ENCODE measurements around the gene MACF1.

Gene MACF1

GRCh38 chr1:39434797-39435395 is 230.4 kb downstream of the MACF1 start:
- TF ChIP-seq, protein P1, sequence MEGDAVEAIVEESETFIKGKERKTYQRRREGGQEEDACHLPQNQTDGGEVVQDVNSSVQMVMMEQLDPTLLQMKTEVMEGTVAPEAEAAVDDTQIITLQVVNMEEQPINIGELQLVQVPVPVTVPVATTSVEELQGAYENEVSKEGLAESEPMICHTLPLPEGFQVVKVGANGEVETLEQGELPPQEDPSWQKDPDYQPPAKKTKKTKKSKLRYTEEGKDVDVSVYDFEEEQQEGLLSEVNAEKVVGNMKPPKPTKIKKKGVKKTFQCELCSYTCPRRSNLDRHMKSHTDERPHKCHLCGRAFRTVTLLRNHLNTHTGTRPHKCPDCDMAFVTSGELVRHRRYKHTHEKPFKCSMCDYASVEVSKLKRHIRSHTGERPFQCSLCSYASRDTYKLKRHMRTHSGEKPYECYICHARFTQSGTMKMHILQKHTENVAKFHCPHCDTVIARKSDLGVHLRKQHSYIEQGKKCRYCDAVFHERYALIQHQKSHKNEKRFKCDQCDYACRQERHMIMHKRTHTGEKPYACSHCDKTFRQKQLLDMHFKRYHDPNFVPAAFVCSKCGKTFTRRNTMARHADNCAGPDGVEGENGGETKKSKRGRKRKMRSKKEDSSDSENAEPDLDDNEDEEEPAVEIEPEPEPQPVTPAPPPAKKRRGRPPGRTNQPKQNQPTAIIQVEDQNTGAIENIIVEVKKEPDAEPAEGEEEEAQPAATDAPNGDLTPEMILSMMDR (IDR thresholded peaks at IDR 0.05; ENCODE audit: insufficient read depth, low read length, missing control alignments): no peak
- ChIA-PET CTCF (interaction anchor here (1.0 to 4.6 kb wide), 4 partner anchors 10 to 47 kb away, joined by 3 to 16 read pairs (median 4); no protein-coding TSS in a partner anchor), POLR2A (no interaction called here)
- no peak overlapping the region for H3K4me3 ChIP-seq (ENCODE audit: low read depth, low read length)
- DNase-seq (ENCODE audit: low read depth, low spot score): no peak

DNA sequence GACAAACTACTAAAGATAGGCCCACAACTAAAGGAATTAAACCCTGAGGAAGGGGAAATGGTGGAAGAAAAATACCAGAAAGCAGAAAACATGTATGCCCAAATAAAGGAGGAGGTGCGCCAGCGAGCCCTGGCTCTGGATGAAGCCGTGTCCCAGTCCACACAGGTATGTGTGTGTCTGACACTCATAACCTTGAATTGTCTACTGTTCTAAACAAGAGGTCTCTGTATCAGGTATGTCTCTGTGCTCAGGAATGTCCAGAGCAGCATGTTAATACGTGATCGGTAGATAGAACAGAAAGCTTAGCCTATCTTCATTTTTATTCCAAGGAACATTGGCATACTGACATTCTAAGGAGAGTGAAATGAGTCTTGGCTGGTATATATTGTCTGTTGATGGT is 231.1 kb downstream of the MACF1 start:
- TF ChIP-seq, protein P1 (IDR thresholded peaks at IDR 0.05; ENCODE audit: insufficient read depth, low read length, missing control alignments): no peak
- no peak for DNase-seq (ENCODE audit: low read depth, low spot score)
- ChIA-PET CTCF (interaction anchor here (1.0 to 4.6 kb wide), 3 partner anchors 11 to 47 kb away, joined by 3 to 16 read pairs (median 4); no protein-coding TSS in a partner anchor), POLR2A (no interaction called here)
- H3K4me3 ChIP-seq (ENCODE audit: low read depth, low read length): no peak overlapping the region

- H3K4me3 ChIP-seq (ENCODE audit: low read depth, low read length): no peak overlapping the region
- DNase-seq (ENCODE audit: low read depth, low spot score): no peak
- TF ChIP-seq, protein P1 (IDR thresholded peaks at IDR 0.05; ENCODE audit: insufficient read depth, low read length, missing control alignments): no peak
- ChIA-PET POLR2A (interaction anchor here (0.7 to 1.2 kb wide), 2 partner anchors 13 to 118 kb away, joined by 3 read pairs; no protein-coding TSS in a partner anchor), CTCF (no interaction called here)
Measured at GRCh38 chr1:39436842-39437241, 232.3 kb downstream of the MACF1 start.

DNA sequence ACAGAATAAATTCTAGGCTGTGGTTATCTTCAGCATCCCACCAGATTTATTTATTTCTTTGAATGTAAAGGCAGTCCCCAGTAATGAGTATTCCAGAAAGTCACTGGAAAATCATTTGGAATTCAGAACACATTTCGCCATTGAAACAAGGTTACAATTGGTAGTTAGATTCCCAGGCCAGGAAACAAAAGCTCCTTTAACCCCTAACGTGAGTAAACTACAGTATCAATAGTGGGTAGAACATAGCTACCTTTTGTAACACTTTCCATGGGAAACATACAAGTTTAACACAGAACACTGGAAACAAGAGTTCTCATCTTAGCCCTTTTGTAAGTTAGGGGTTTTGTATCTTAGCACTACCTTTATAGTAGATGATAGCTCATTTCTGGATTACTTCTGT is 233.5 kb downstream of the MACF1 start:
- DNase-seq (ENCODE audit: low read depth, low spot score): no peak
- POLR2A ChIA-PET: no interaction called here

GRCh38 chr1:39440856-39441255 is 236.4 kb downstream of the MACF1 start:
- TF ChIP-seq, protein P1 (IDR thresholded peaks at IDR 0.05; ENCODE audit: insufficient read depth, low read length, missing control alignments): no peak
- POLR2A ChIA-PET: no interaction called here
- CTCF ChIA-PET: interaction anchor here (0.9 kb wide), 1 partner anchor 30 kb away, joined by 3 read pairs; no protein-coding TSS in a partner anchor
- no peak overlapping the region for H3K4me3 ChIP-seq (ENCODE audit: low read depth, low read length)
- DNase-seq (ENCODE audit: low read depth, low spot score): no peak

More for the DNA sequence above, 233.5 kb downstream of the MACF1 start:
- no peak overlapping the region for H3K4me3 ChIP-seq (ENCODE audit: low read depth, low read length)
- CTCF ChIA-PET: interaction anchor here (1.2 to 1.8 kb wide), 4 partner anchors 9 to 339 kb away, joined by 5 to 8 read pairs (median 7); no protein-coding TSS in a partner anchor
- TF ChIP-seq, protein P1 (IDR thresholded peaks at IDR 0.05; ENCODE audit: insufficient read depth, low read length, missing control alignments): no peak

- POLR2A ChIA-PET: no interaction called here
Measured at GRCh38 chr1:39441797-39442196, 237.3 kb downstream of the MACF1 start.

More at GRCh38 chr1:39441797-39442196, 237.3 kb downstream of the MACF1 start:
- H3K4me3 ChIP-seq (ENCODE audit: low read depth, low read length): no peak overlapping the region
- TF ChIP-seq, protein P1 (IDR thresholded peaks at IDR 0.05; ENCODE audit: insufficient read depth, low read length, missing control alignments): no peak
- no peak for DNase-seq (ENCODE audit: low read depth, low spot score)
- CTCF ChIA-PET: interaction anchor here (1.8 to 2.2 kb wide), 2 partner anchors 10 to 343 kb away, joined by 5 to 7 read pairs; no protein-coding TSS in a partner anchor

All from AG04449 (cell line).